ENCODE results near the gene SCD.

DNA sequence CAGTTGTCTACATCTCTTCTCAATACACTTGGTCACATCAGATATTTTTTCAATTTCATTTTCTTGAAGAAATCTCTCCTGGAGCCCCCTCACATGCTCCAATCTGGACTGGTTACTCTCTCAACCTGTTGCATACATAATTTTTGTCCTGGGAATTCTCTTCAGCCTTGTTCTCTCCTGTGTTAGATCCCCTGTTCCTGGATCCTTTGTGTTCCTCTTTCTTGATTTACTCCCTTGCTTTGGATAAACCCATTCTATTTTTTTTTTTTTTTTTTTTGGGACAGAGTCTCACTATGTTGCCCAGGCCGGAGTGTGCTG lies 45.6 kb downstream of the SCD start:
- TF ChIP-seq POLR2A (IDR thresholded peaks at IDR 0.05) (no peak), POLR2AphosphoS5 (IDR thresholded peaks at IDR 0.05) (no peak)
- TF ChIP-seq, protein P1, sequence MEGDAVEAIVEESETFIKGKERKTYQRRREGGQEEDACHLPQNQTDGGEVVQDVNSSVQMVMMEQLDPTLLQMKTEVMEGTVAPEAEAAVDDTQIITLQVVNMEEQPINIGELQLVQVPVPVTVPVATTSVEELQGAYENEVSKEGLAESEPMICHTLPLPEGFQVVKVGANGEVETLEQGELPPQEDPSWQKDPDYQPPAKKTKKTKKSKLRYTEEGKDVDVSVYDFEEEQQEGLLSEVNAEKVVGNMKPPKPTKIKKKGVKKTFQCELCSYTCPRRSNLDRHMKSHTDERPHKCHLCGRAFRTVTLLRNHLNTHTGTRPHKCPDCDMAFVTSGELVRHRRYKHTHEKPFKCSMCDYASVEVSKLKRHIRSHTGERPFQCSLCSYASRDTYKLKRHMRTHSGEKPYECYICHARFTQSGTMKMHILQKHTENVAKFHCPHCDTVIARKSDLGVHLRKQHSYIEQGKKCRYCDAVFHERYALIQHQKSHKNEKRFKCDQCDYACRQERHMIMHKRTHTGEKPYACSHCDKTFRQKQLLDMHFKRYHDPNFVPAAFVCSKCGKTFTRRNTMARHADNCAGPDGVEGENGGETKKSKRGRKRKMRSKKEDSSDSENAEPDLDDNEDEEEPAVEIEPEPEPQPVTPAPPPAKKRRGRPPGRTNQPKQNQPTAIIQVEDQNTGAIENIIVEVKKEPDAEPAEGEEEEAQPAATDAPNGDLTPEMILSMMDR (IDR thresholded peaks at IDR 0.05), result no peak

Measured in suprapubic skin (tissue), 4 donors.